K562 (cell line): ENCODE data around the gene SLC15A3. TPM values are rescaled to one million over a fixed set of nuclear protein-coding genes. Genes with fewer than 3 reads are reported as not detected.

Experiments
- ATAC-seq: fragments of 200-7000 bp; cut with Tn5 transposase; 3 replicates; pipeline ENCODE4 v1.9.1; 2020; ENCODE audit warnings: moderate library complexity
- BruUV-seq: library from RNA; stranded (reverse); fragments of 400-500 nt; replicated peaks from 2 replicates; lab custom pipeline; 2021; lab: Mats Ljungman, UMichigan
- CTCF ChIA-PET: fragments of 300-600 bp; formaldehyde crosslinking; extraction: SDS; loops from one replicate; lab custom pipeline; 2021; ENCODE audit warnings: low intra/inter-chr PET ratio; lab: Yijun Ruan, JAX
- POLR2A ChIA-PET: fragments of 300-600, 350-650 bp; sonication (Branson Sonifier 250); formaldehyde crosslinking; extraction: SDS; loops from one replicate; lab custom pipeline; 2021; ENCODE audit warnings: antibody characterized with exemption, inconsistent platforms; lab: Yijun Ruan, JAX
- DNase-seq, 4 experiments: peaks; one replicate each; pipeline versions ENCODE4 v3.0.0 to v3.0.0-alpha.2; 2011 to 2018; ENCODE audit warnings: low spot score in 3 of 4, mixed read lengths in 3 of 4; ENCODE audit errors: extremely low read depth in 1 of 4
- FAIRE-seq: peaks from 2 replicates; lab custom pipeline; 2011; peaks lifted over from hg19 to GRCh38; lab: Jason Lieb, UNC
- H2AFZ ChIP-seq: 2 replicates; pipeline ENCODE4 v1.6.0; 2011; ENCODE audit warnings: low read depth, low read length, control low read depth, inconsistent platforms
- H3K27ac ChIP-seq: fragments of 200-600 bp; 3 replicates; pipeline ENCODE4 v1.8.0; 2011; ENCODE audit warnings: low read depth, mild to moderate bottlenecking, control low read depth, inconsistent platforms, low read length, moderate library complexity, mixed read lengths; ENCODE audit errors: extremely low read depth
- H3K27me3 ChIP-seq, 2 experiments: fragments of 300-600 bp in 1 of 2; 2 replicates in 1 of 2; 3 replicates in 1 of 2; pipeline versions ENCODE4 v1.6.0 to v1.8.0; 2011; ENCODE audit warnings: inconsistent platforms in 2 of 2, low read length in 2 of 2, mild to moderate bottlenecking in 1 of 2, mixed read lengths in 1 of 2, moderate library complexity in 1 of 2; ENCODE audit not compliant: control insufficient read depth in 2 of 2, insufficient read depth in 2 of 2
- H3K36me3 ChIP-seq: fragments of 300-600 bp; 3 replicates; pipeline ENCODE4 v1.8.0; 2011; ENCODE audit warnings: mild to moderate bottlenecking, low read length, inconsistent platforms; ENCODE audit not compliant: control insufficient read depth, insufficient read depth
- H3K4me1 ChIP-seq, 2 experiments: fragments of 200-600 bp in 1 of 2; replicated peaks in 1 of 2; 2 replicates in 1 of 2; 3 replicates in 1 of 2; pipeline versions ENCODE4 v1.5.1 to v1.8.0; 2011; ENCODE audit warnings: inconsistent platforms in 2 of 2, low read length in 2 of 2, mild to moderate bottlenecking in 1 of 2, mixed read lengths in 1 of 2, moderate library complexity in 1 of 2; ENCODE audit not compliant: control insufficient read depth in 2 of 2, insufficient read depth in 2 of 2
- H3K4me2 ChIP-seq: 2 replicates; pipeline ENCODE4 v1.6.1; 2011; ENCODE audit warnings: low read length, control low read depth, inconsistent platforms, mixed read lengths; ENCODE audit not compliant: insufficient read depth
- H3K4me3 ChIP-seq: fragments of 200-600 bp; sonication (generic), shearing (Covaris generic); 2 replicates; pipeline ENCODE4 v1.5.1; 2016; ENCODE audit warnings: control low read depth, inconsistent platforms
- H3K79me2 ChIP-seq: fragments of 200-600 bp; 3 replicates; pipeline ENCODE4 v1.8.0; 2011; ENCODE audit warnings: low read length, inconsistent platforms; ENCODE audit not compliant: control insufficient read depth, insufficient read depth
- H3K9ac ChIP-seq, 2 experiments: 2 replicates each; pipeline versions ENCODE4 v1.6.0 to v1.6.1; 2011; ENCODE audit warnings: low read depth in 2 of 2, low read length in 2 of 2, control low read depth in 1 of 2, inconsistent platforms in 1 of 2, mild to moderate bottlenecking in 1 of 2, mixed read lengths in 1 of 2; ENCODE audit not compliant: insufficient read depth in 1 of 2
- H3K9me1 ChIP-seq: one replicate; pipeline ENCODE4 v1.6.0; 2011; ENCODE audit warnings: inconsistent platforms, mild to moderate bottlenecking, low read length, moderate library complexity; ENCODE audit not compliant: control insufficient read depth, insufficient read depth
- H3K9me3 ChIP-seq: replicated peaks from 2 replicates; pipeline ENCODE4 v1.5.1; 2011; ENCODE audit warnings: low read depth, low read length, inconsistent platforms; ENCODE audit not compliant: control insufficient read depth, insufficient read depth
- H4K20me1 ChIP-seq: replicated peaks from 2 replicates; pipeline ENCODE4 v1.6.1; 2011; ENCODE audit warnings: low read length, inconsistent platforms, mixed read lengths; ENCODE audit not compliant: control insufficient read depth, insufficient read depth
- MCM3 ChIP-seq: fragments of 450-650 bp; IDR thresholded peaks from 2 replicates; pipeline ENCODE4 v1.6.1; 2016
- MED1 ChIP-seq: sonication (generic); formaldehyde crosslinking; IDR thresholded peaks from 2 replicates; pipeline ENCODE4 v1.8.1; 2023; ENCODE audit warnings: missing genetic modification reagents, borderline replicate concordance
- PCBP2 ChIP-seq: fragments of 200-400 bp; formaldehyde crosslinking; IDR thresholded peaks from 2 replicates; pipeline ENCODE4 v1.6.1; 2018; ENCODE audit warnings: low read length, low read depth, mild to moderate bottlenecking, moderate library complexity; ENCODE audit not compliant: poor library complexity, severe bottlenecking
- RBFOX2 ChIP-seq: fragments of 200-400 bp; formaldehyde crosslinking; IDR thresholded peaks from 2 replicates; pipeline ENCODE4 v1.6.1; 2017; ENCODE audit warnings: low read depth, mild to moderate bottlenecking, low read length, moderate library complexity
- RBM22 ChIP-seq: fragments of 200-400 bp; formaldehyde crosslinking; IDR thresholded peaks from 2 replicates; pipeline ENCODE4 v1.6.1; 2018; ENCODE audit warnings: low read length, low read depth; ENCODE audit not compliant: poor library complexity, severe bottlenecking
- SNIP1 ChIP-seq: fragments of 450-650 bp; IDR thresholded peaks from 2 replicates; pipeline ENCODE4 v1.7.1; 2017; ENCODE audit warnings: low read depth, mild to moderate bottlenecking
- SRF ChIP-seq, 2 experiments: fragments of 250-450, 450-650 bp in 1 of 2; sonication (Bioruptor Pico) in 1 of 2; sonication (generic) in 1 of 2; formaldehyde crosslinking; IDR thresholded peaks; 2 replicates each; pipeline versions ENCODE4 v1.5.0 to v1.5.1; 2020 to 2022; ENCODE audit warnings: mild to moderate bottlenecking in 1 of 2, missing genetic modification reagents in 1 of 2
- XRCC3 ChIP-seq: fragments of 450-650 bp; IDR thresholded peaks from 2 replicates; pipeline ENCODE4 v1.6.1; 2017; ENCODE audit warnings: mild to moderate bottlenecking, moderate library complexity
- XRCC5 ChIP-seq: fragments of 200-400 bp; formaldehyde crosslinking; IDR thresholded peaks from 2 replicates; pipeline ENCODE4 v1.6.1; 2017; ENCODE audit warnings: low read depth, mild to moderate bottlenecking, low read length
- ZNF124 ChIP-seq: sonication (generic); formaldehyde crosslinking; IDR thresholded peaks from 2 replicates; pipeline ENCODE4 v1.8.1; 2022; ENCODE audit warnings: missing genetic modification reagents
- ZNF224 ChIP-seq: sonication (generic); formaldehyde crosslinking; IDR thresholded peaks from 2 replicates; pipeline ENCODE4 v1.8.0; 2022; ENCODE audit warnings: mild to moderate bottlenecking, missing genetic modification reagents
- ZNF766 ChIP-seq: fragments of 200-800 bp; sonication (Bioruptor generic); conservative IDR thresholded peaks from 2 replicates; pipeline ENCODE4 v1.6.1; 2016; ENCODE audit warnings: missing genetic modification characterization, missing compliant biosample characterization
- WGBS: fragments of 100-300 bp; shearing (Covaris generic); methylation state at CpG from one replicate; pipeline ENCODE4 v1.1.6; 2016; ENCODE audit warnings: low coverage, mixed read lengths; ENCODE audit not compliant: insufficient coverage; ENCODE audit errors: missing lambda C conversion rate; 5-methylcytosine and 5-hydroxymethylcytosine counted together
- in situ Hi-C: fragments of 300-500 bp; cut with MboI; formaldehyde crosslinking; loops from 4 replicates; pipeline ENCODE4 v1.15.0; 2018; ENCODE audit warnings: inconsistent platforms, mixed read lengths
- intact Hi-C: fragments of 100-400 bp; cut with micrococcal nuclease; formaldehyde crosslinking; loops from 2 replicates; pipeline ENCODE4 v1.14.2; 2022
- polyA plus RNA-seq, 8 experiments: library from polyadenylated mRNA; depleted of rRNA in 4 of 8; stranded (reverse) in 5 of 8; unstranded in 3 of 8; fragments of >200 nt; fragmentation: Nextera tagmentation in 2 of 8; fragmentation: Illumina TruSeq in 1 of 8; extraction: Ambion mirVana in 2 of 8; extraction: Trizol in 1 of 8; gene quantifications; 2 replicates each; pipeline versions ENCODE4 v1.2.1 to v1.2.3, GENCODE V29; 2011 to 2014; ENCODE audit warnings: inconsistent platforms in 1 of 8, missing spikeins in 1 of 8
- total RNA-seq, 7 experiments: library from RNA; depleted of rRNA in 6 of 7; stranded (reverse); fragments of >200 nt in 6 of 7; fragmentation: Illumina TruSeq in 2 of 7; extraction: Trizol in 2 of 7; gene quantifications; 2 replicates each; pipeline versions ENCODE4 v1.2.1 to v1.2.3, GENCODE V29; 2011 to 2021; ENCODE audit warnings: low replicate concordance in 1 of 7
- TF ChIP-seq, protein P1 (sequence below): fragments of 450-650 bp; IDR thresholded peaks from 2 replicates; pipeline ENCODE4 v1.6.1; 2017; ENCODE audit warnings: mild to moderate bottlenecking, moderate library complexity
- TF ChIP-seq, protein P2 (sequence below): fragments of 250-450 bp; sonication (Bioruptor Pico); IDR thresholded peaks from 2 replicates; pipeline ENCODE4 v1.6.1; 2021; ENCODE audit warnings: mild to moderate bottlenecking
- TF ChIP-seq, protein P3 (sequence below): fragments of 250-450 bp; sonication (Bioruptor Pico); IDR thresholded peaks from 2 replicates; pipeline ENCODE4 v1.8.0; 2022; ENCODE audit warnings: inconsistent platforms, mild to moderate bottlenecking, moderate library complexity, borderline replicate concordance

SLC15A3 gene
- total and polyA plus RNA-seq, 9 of the 15 experiments (the other 6 are each of a cell fraction or from before 2014, with no cell fraction given) = 0.07 to 0.27 TPM; not detected in 7

DNA sequence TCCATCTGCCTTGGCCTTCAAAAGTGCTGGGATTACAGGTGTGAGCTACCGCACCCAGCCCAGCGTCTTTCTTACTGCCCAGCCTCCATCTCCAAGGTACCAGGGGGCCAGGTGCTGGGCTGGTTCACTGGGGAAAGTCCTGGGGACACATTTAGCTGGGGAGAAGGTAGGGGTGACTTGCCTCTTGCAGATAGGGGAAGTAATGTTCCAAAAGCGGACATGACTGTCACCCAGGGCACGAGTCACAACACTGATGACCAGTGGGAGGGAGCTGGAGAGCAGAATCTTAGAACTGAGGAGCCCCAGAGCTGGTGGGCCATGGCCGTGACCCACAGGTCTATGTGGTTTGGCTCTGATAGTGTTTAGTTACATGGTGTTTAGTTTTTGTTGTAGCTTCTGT is 2.4 kb upstream of the SLC15A3 start:
- H3K4me1 ChIP-seq = peaks cover 0 to 6% of the 10 kb centered on the region in 2 experiments; a peak in 3 of 5 replicates
- CTCF ChIA-PET = no interaction called here

More for the DNA sequence above, 2.4 kb upstream of the SLC15A3 start:
- Histone ChIP-seq H3K4me2 (no peak overlapping the region), H3K79me2 (no peaks in the 10 kb centered on the region), H3K27ac (no peak overlapping the region), H3K9ac (no peak overlapping the region), H3K27me3 (peaks cover 39 to 70% of the 10 kb centered on the region in 2 experiments)
- 1% methylated on average over 5 of the region's 5 CpGs for WGBS
- ATAC-seq = peak; percentile 43; the same call in 1 of the 3 replicates
- POLR2A ChIA-PET = interaction anchor here (0.7 to 0.9 kb wide), 3 partner anchors 12 to 120 kb away, joined by 3 to 4 read pairs (median 4); no protein-coding TSS in a partner anchor
- intact Hi-C loops = no loop called here
- TF ChIP-seq, protein P1, sequence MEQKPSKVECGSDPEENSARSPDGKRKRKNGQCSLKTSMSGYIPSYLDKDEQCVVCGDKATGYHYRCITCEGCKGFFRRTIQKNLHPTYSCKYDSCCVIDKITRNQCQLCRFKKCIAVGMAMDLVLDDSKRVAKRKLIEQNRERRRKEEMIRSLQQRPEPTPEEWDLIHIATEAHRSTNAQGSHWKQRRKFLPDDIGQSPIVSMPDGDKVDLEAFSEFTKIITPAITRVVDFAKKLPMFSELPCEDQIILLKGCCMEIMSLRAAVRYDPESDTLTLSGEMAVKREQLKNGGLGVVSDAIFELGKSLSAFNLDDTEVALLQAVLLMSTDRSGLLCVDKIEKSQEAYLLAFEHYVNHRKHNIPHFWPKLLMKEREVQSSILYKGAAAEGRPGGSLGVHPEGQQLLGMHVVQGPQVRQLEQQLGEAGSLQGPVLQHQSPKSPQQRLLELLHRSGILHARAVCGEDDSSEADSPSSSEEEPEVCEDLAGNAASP = no peak
- TF ChIP-seq ZNF766 (CRISPR knock-in tag) (no peak), SNIP1 (no peak), XRCC3 (no peak), RBM22 (no peak), MCM3 (no peak), MED1 (CRISPR knock-in tag) (no peak), ZNF224 (CRISPR knock-in tag) (no peak), RBFOX2 (no peak), SRF (CRISPR knock-in tag; IDR thresholded peaks at IDR 0.05) (no peak), PCBP2 (no peak), ZNF124 (CRISPR knock-in tag) (no peak), XRCC5 (no peak)
- TF ChIP-seq, protein P2, sequence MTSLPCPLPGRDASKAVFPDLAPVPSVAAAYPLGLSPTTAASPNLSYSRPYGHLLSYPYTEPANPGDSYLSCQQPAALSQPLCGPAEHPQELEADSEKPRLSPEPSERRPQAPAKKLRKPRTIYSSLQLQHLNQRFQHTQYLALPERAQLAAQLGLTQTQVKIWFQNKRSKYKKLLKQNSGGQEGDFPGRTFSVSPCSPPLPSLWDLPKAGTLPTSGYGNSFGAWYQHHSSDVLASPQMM (CRISPR knock-in tag) = no peak
- TF ChIP-seq, protein P3, sequence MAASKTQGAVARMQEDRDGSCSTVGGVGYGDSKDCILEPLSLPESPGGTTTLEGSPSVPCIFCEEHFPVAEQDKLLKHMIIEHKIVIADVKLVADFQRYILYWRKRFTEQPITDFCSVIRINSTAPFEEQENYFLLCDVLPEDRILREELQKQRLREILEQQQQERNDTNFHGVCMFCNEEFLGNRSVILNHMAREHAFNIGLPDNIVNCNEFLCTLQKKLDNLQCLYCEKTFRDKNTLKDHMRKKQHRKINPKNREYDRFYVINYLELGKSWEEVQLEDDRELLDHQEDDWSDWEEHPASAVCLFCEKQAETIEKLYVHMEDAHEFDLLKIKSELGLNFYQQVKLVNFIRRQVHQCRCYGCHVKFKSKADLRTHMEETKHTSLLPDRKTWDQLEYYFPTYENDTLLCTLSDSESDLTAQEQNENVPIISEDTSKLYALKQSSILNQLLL (CRISPR knock-in tag) = no peak
- TF ChIP-seq, all 486 proteins: peak for 0
- Histone ChIP-seq H3K9me1 (no peaks in the 10 kb centered on the region), H2AFZ (no peak overlapping the region), H3K36me3 (no peaks in the 10 kb centered on the region), H3K4me3 (no peak overlapping the region), H3K9me3 (no peaks in the 10 kb centered on the region), H4K20me1 (0 out of 2 replicates have a peak, but pooled peaks cover 3% of the 10 kb centered on the region)
- DNase-seq (no peak), FAIRE-seq (no peak)
- no TSS peak for BruUV-seq
- in situ Hi-C loops = no loop called here
